CD14-positive monocyte (primary cell): Measurements from ENCODE around the gene IL1A. TPM values are rescaled to one million over a fixed set of nuclear protein-coding genes. Genes with fewer than 3 reads are reported as not detected.

Experiments used
- DNase-seq, 3 donors: peaks; one replicate each; pipeline ENCODE4 v3.0.0-alpha.2; 2011 to 2022
- H2AFZ ChIP-seq: 2 replicates; pipeline ENCODE4 v1.6.0; 2012; ENCODE audit warnings: mild to moderate bottlenecking, low read depth, low read length, inconsistent platforms; ENCODE audit not compliant: insufficient read depth, poor library complexity, severe bottlenecking
- H3K27ac ChIP-seq, 2 donors: 1 replicate in 1 of 2; 2 replicates in 1 of 2; pipeline ENCODE4 v1.5.1; 2012 to 2013; ENCODE audit warnings: low read length in 2 of 2, control low read depth in 1 of 2, inconsistent platforms in 1 of 2, low read depth in 1 of 2, mild to moderate bottlenecking in 1 of 2
- H3K27me3 ChIP-seq, 2 donors: one replicate each; pipeline versions ENCODE4 v1.6.0 to v1.6.1; 2011 to 2013; ENCODE audit warnings: low read length in 2 of 2; ENCODE audit not compliant: control insufficient read depth in 2 of 2, insufficient read depth in 2 of 2
- H3K36me3 ChIP-seq, 2 donors: replicated peaks in 1 of 2; 1 replicate in 1 of 2; 2 replicates in 1 of 2; pipeline versions ENCODE4 v1.5.1 to v1.6.1; 2012 to 2013; ENCODE audit warnings: low read length in 2 of 2, control low read depth in 1 of 2, inconsistent platforms in 1 of 2, mild to moderate bottlenecking in 1 of 2; ENCODE audit not compliant: insufficient read depth in 2 of 2, control insufficient read depth in 1 of 2
- H3K4me1 ChIP-seq, 2 donors: 1 replicate in 1 of 2; 2 replicates in 1 of 2; pipeline versions ENCODE4 v1.5.1 to v1.6.1; 2012 to 2013; ENCODE audit warnings: low read length in 2 of 2, control low read depth in 1 of 2, inconsistent platforms in 1 of 2, mild to moderate bottlenecking in 1 of 2, moderate library complexity in 1 of 2; ENCODE audit not compliant: insufficient read depth in 2 of 2, control insufficient read depth in 1 of 2
- H3K4me2 ChIP-seq: replicated peaks from 2 replicates; pipeline ENCODE3; 2012; ENCODE audit warnings: low read length, moderate library complexity, mild to moderate bottlenecking; ENCODE audit not compliant: poor library complexity, severe bottlenecking; ENCODE audit errors: extremely low read depth
- H3K4me3 ChIP-seq, 3 experiments: fragments of 200-600 bp in 1 of 3; sonication (generic) in 1 of 3; replicated peaks in 1 of 3; 1 replicate in 2 of 3; 2 replicates in 1 of 3; pipeline ENCODE4 v1.5.1; 2011 to 2013; ENCODE audit warnings: low read length in 3 of 3, mild to moderate bottlenecking in 3 of 3, control low read depth in 2 of 3, low read depth in 2 of 3, inconsistent platforms in 1 of 3, moderate library complexity in 1 of 3
- H3K79me2 ChIP-seq: 2 replicates; pipeline ENCODE4 v1.6.0; 2012; ENCODE audit warnings: mild to moderate bottlenecking, control low read depth, inconsistent platforms, low read length, moderate library complexity; ENCODE audit not compliant: insufficient read depth
- H3K9ac ChIP-seq: 2 replicates; pipeline ENCODE4 v1.6.0; 2017; ENCODE audit warnings: low read length, mild to moderate bottlenecking; ENCODE audit not compliant: insufficient read depth, poor library complexity, severe bottlenecking
- H3K9me3 ChIP-seq, 2 donors: replicated peaks in 1 of 2; 1 replicate in 1 of 2; 2 replicates in 1 of 2; pipeline versions ENCODE4 v1.5.1 to v1.6.1; 2012 to 2013; ENCODE audit warnings: low read length in 2 of 2, control low read depth in 1 of 2; ENCODE audit not compliant: control insufficient read depth in 1 of 2, insufficient read depth in 1 of 2
- H4K20me1 ChIP-seq: 2 replicates; pipeline ENCODE4 v1.6.0; 2012; ENCODE audit warnings: mild to moderate bottlenecking, low read length, control low read depth, moderate library complexity; ENCODE audit not compliant: insufficient read depth
- H3K27ac Mint-ChIP-seq, 7 donors: one replicate each; pipeline ENCODE4 v1.8.0; 2020; ENCODE audit warnings: mild to moderate bottlenecking in 7 of 7, mixed read lengths in 7 of 7, moderate library complexity in 6 of 7, inconsistent platforms in 2 of 7
- H3K27me3 Mint-ChIP-seq, 3 donors: one replicate each; pipeline ENCODE4 v1.8.0; 2021 to 2022; ENCODE audit warnings: low read depth in 3 of 3, mild to moderate bottlenecking in 3 of 3, mixed read lengths in 3 of 3, moderate library complexity in 3 of 3, inconsistent platforms in 1 of 3
- H3K36me3 Mint-ChIP-seq, 2 donors: one replicate each; pipeline ENCODE4 v1.8.0; 2020; ENCODE audit warnings: mixed read lengths in 2 of 2, inconsistent platforms in 1 of 2, mild to moderate bottlenecking in 1 of 2
- H3K4me1 Mint-ChIP-seq: one replicate; pipeline ENCODE4 v1.8.0; 2020; ENCODE audit warnings: mild to moderate bottlenecking, mixed read lengths
- H3K4me3 Mint-ChIP-seq, 2 donors: one replicate each; pipeline ENCODE4 v1.8.0; 2020; ENCODE audit warnings: mild to moderate bottlenecking in 2 of 2, mixed read lengths in 2 of 2, moderate library complexity in 1 of 2
- H3K9me3 Mint-ChIP-seq, 7 donors: one replicate each; pipeline ENCODE4 v1.8.0; 2020 to 2022; ENCODE audit warnings: mixed read lengths in 7 of 7, mild to moderate bottlenecking in 6 of 7, moderate library complexity in 6 of 7, inconsistent platforms in 2 of 7
- CTCF ChIP-seq: fragments of 200-600 bp; IDR thresholded peaks from one replicate; pipeline ENCODE4 v1.8.0; 2022; ENCODE audit warnings: antibody characterized with exemption, mild to moderate bottlenecking
- WGBS: methylation state at CpG from one replicate; pipeline ENCODE4 v1.1.5; 2013; ENCODE audit warnings: missing lambda C conversion rate; ENCODE audit not compliant: insufficient coverage; 5-methylcytosine and 5-hydroxymethylcytosine counted together
- intact Hi-C, 2 donors: fragments of 100-400 bp; cut with micrococcal nuclease; formaldehyde crosslinking; loops; one replicate each; pipeline versions ENCODE4 v1.15.0 to v1.15.1; 2023
- polyA plus RNA-seq, 3 donors: library from polyadenylated mRNA; depleted of rRNA in 1 of 3; unstranded in 2 of 3; stranded (reverse) in 1 of 3; fragments of 300-500 nt in 2 of 3; fragments of >200 nt in 1 of 3; fragmentation: Illumina TruSeq in 2 of 3; gene quantifications; 1 replicate in 2 of 3; 2 replicates in 1 of 3; pipeline ENCODE4 v1.2.3, GENCODE V29; 2012 to 2021

The IL1A gene
- polyA plus RNA-seq, 3 donors = 0.26 to 0.83 TPM; not detected in 1

- Mint-ChIP-seq H3K27me3 (peaks cover 0 to 7% (median 0%) of the 10 kb centered on the region in 3 donors), H3K27ac (no peak overlapping the region), H3K4me3 (no peak overlapping the region)
These were observed 9.6 kb downstream of the IL1A start for GRCh38 chr2:112774536-112775285.

GRCh38 chr2:112773556-112773955, 10.7 kb downstream of the IL1A start:
- H3K9ac ChIP-seq = no peak overlapping the region
- no peaks in the 10 kb centered on the region for H3K36me3 ChIP-seq
- H3K4me1 ChIP-seq = peaks cover 18 to 19% of the 10 kb centered on the region in 2 donors
- H3K27ac ChIP-seq = no peak overlapping the region
- no peak overlapping the region for H3K4me3 ChIP-seq
- H3K9me3 ChIP-seq = no peaks in the 10 kb centered on the region
- H3K27me3 ChIP-seq = no peaks in the 10 kb centered on the region
- DNase-seq = no peak
- H4K20me1 ChIP-seq = no peaks in the 10 kb centered on the region
- intact Hi-C loops = no loop called here
- Mint-ChIP-seq H3K36me3 (peaks cover 0 to 5% of the 10 kb centered on the region in 2 donors), H3K9me3 (peaks cover 0 to 2% (median 0%) of the 10 kb centered on the region in 7 donors), H3K4me3 (no peak overlapping the region), H3K27ac (no peak overlapping the region), H3K27me3 (peaks cover 0 to 6% (median 0%) of the 10 kb centered on the region in 3 donors), H3K4me1 (peaks cover 22% of the 10 kb centered on the region)
- no peaks in the 10 kb centered on the region for H3K79me2 ChIP-seq
- no peak overlapping the region for H2AFZ ChIP-seq
- no CpG with 5 or more reads among the region's 2 CpGs for WGBS
- TF ChIP-seq CTCF = no peak
- H3K4me2 ChIP-seq = no peak overlapping the region

More at GRCh38 chr2:112774536-112775285, 9.6 kb downstream of the IL1A start:
- Histone ChIP-seq H2AFZ (no peak overlapping the region), H3K9ac (no peak overlapping the region), H3K4me1 (peaks cover 15 to 16% of the 10 kb centered on the region in 2 donors), H3K4me3 (no peak overlapping the region), H4K20me1 (no peaks in the 10 kb centered on the region), H3K36me3 (no peaks in the 10 kb centered on the region), H3K79me2 (no peaks in the 10 kb centered on the region), H3K27ac (no peak overlapping the region), H3K27me3 (no peaks in the 10 kb centered on the region), H3K9me3 (no peaks in the 10 kb centered on the region), H3K4me2 (no peak overlapping the region)
- intact Hi-C loops = no loop called here
- Mint-ChIP-seq H3K9me3 (peaks cover 0 to 1% (median 0%) of the 10 kb centered on the region in 7 donors), H3K36me3 (peaks cover 0 to 5% of the 10 kb centered on the region in 2 donors), H3K4me1 (peaks cover 18% of the 10 kb centered on the region)
- no peak for DNase-seq
- no peak for TF ChIP-seq CTCF
- 88% methylated on average over 2 of the region's 3 CpGs for WGBS
